HEK293T (cell line): ENCODE data around the gene NOL3.

Experiments
- ELF4 ChIP-seq: fragments of 450-650 bp; IDR thresholded peaks from 2 replicates; pipeline ENCODE4 v1.6.1; 2017; ENCODE audit warnings: antibody characterized with exemption
- FOXA1 ChIP-seq: fragments of 450-650 bp; IDR thresholded peaks from 2 replicates; pipeline ENCODE4 v1.6.1; 2016; ENCODE audit warnings: mild to moderate bottlenecking
- FOXM1 ChIP-seq: fragments of 450-650 bp; IDR thresholded peaks from 2 replicates; pipeline ENCODE4 v1.6.1; 2017; ENCODE audit warnings: mild to moderate bottlenecking, borderline replicate concordance
- HDGF ChIP-seq: fragments of 450-650 bp; IDR thresholded peaks from 2 replicates; pipeline ENCODE4 v1.6.1; 2017; ENCODE audit warnings: antibody characterized with exemption, borderline replicate concordance
- LEF1 ChIP-seq: fragments of 450-650 bp; IDR thresholded peaks from 2 replicates; pipeline ENCODE4 v1.6.1; 2017; ENCODE audit warnings: mild to moderate bottlenecking, borderline replicate concordance
- SUZ12 ChIP-seq: fragments of 450-650 bp; IDR thresholded peaks from 2 replicates; pipeline ENCODE4 v1.6.1; 2016; ENCODE audit warnings: mild to moderate bottlenecking
- TARDBP ChIP-seq: fragments of 450-650 bp; IDR thresholded peaks from 2 replicates; pipeline ENCODE4 v1.6.1; 2016

GRCh38 chr16:67162506-67163163 is 7.7 kb upstream of the NOL3 start:
- no peak for TF ChIP-seq TARDBP
- no peak for TF ChIP-seq HDGF
- no peak for TF ChIP-seq SUZ12
- TF ChIP-seq FOXA1, result no peak
- no peak for TF ChIP-seq ELF4
- TF ChIP-seq LEF1, result no peak
- TF ChIP-seq FOXM1, result no peak
